SK-N-SH treated with all-trans-retinoic acid at 6 μM for 48 hours (cell line): ENCODE measurements around the gene CATSPER3.

Experiments used
- ATAC-seq: fragments of 200-7000 bp; cut with Tn5 transposase; 3 replicates; pipeline ENCODE4 v1.9.1; 2020; ENCODE audit warnings: mild to moderate bottlenecking, moderate library complexity
- ARNTL ChIP-seq: fragments of 450-650 bp; formaldehyde crosslinking; IDR thresholded peaks from 2 replicates; pipeline ENCODE4 v1.5.0; 2020; ENCODE audit warnings: low read depth, mild to moderate bottlenecking, moderate library complexity, borderline replicate concordance
- BACH2 ChIP-seq: fragments of 250-450 bp; sonication (Bioruptor Pico); IDR thresholded peaks from 2 replicates; pipeline ENCODE4 v1.9.0; 2021; ENCODE audit warnings: mild to moderate bottlenecking, borderline replicate concordance
- CSDC2 ChIP-seq: fragments of 250-450 bp; sonication (Bioruptor Pico); IDR thresholded peaks from 2 replicates; pipeline ENCODE4 v1.5.0; 2020; ENCODE audit warnings: mild to moderate bottlenecking, moderate library complexity
- ESRRG ChIP-seq: fragments of 250-450 bp; sonication (Bioruptor Pico); IDR thresholded peaks from 2 replicates; pipeline ENCODE4 v1.6.1; 2021; ENCODE audit warnings: mild to moderate bottlenecking
- GLIS3 ChIP-seq: fragments of 250-450 bp; sonication (Bioruptor Pico); IDR thresholded peaks from 2 replicates; pipeline ENCODE4 v1.5.0; 2020; ENCODE audit warnings: mild to moderate bottlenecking, moderate library complexity
- ISL1 ChIP-seq: fragments of 250-450 bp; sonication (Bioruptor Pico); IDR thresholded peaks from 2 replicates; pipeline ENCODE4 v2.1.2; 2022; ENCODE audit warnings: mild to moderate bottlenecking, moderate library complexity
- OSR1 ChIP-seq: fragments of 250-450 bp; sonication (Bioruptor Pico); IDR thresholded peaks from 2 replicates; pipeline ENCODE4 v1.8.0; 2022; ENCODE audit warnings: moderate library complexity, mild to moderate bottlenecking, inconsistent platforms
- PPARA ChIP-seq: fragments of 250-450 bp; sonication (Bioruptor Pico); IDR thresholded peaks from 2 replicates; pipeline ENCODE4 v1.5.0; 2020; ENCODE audit warnings: mild to moderate bottlenecking, borderline replicate concordance
- RARB ChIP-seq: fragments of 250-450 bp; sonication (Bioruptor Pico); IDR thresholded peaks from 2 replicates; pipeline ENCODE4 v1.8.0; 2021; ENCODE audit warnings: mild to moderate bottlenecking, moderate library complexity
- SNAI2 ChIP-seq: fragments of 250-450 bp; sonication (Bioruptor Pico); IDR thresholded peaks from 2 replicates; pipeline ENCODE4 v1.5.0; 2020; ENCODE audit warnings: mild to moderate bottlenecking, moderate library complexity
- TCF4 ChIP-seq: fragments of 250-450 bp; sonication (Bioruptor Pico); IDR thresholded peaks from 2 replicates; pipeline ENCODE4 v1.8.0; 2021; ENCODE audit warnings: mild to moderate bottlenecking, moderate library complexity, borderline replicate concordance
- TOX ChIP-seq: fragments of 250-450 bp; sonication (Bioruptor Pico); IDR thresholded peaks from 2 replicates; pipeline ENCODE4 v1.8.0; 2021; ENCODE audit warnings: mild to moderate bottlenecking, moderate library complexity, borderline replicate concordance
- ZC3H10 ChIP-seq: fragments of 250-450 bp; sonication (Bioruptor Pico); IDR thresholded peaks from 2 replicates; pipeline ENCODE4 v1.5.1; 2021; ENCODE audit warnings: mild to moderate bottlenecking, moderate library complexity
- ZFP3 ChIP-seq: fragments of 250-450 bp; sonication (Bioruptor Pico); IDR thresholded peaks from 2 replicates; pipeline ENCODE4 v1.5.0; 2020; ENCODE audit warnings: mild to moderate bottlenecking, moderate library complexity
- ZFP30 ChIP-seq: fragments of 450-650 bp; formaldehyde crosslinking; IDR thresholded peaks from 2 replicates; pipeline ENCODE4 v1.5.0; 2022; ENCODE audit warnings: mild to moderate bottlenecking, moderate library complexity
- ZNF565 ChIP-seq: fragments of 450-650 bp; formaldehyde crosslinking; conservative IDR thresholded peaks from 2 replicates; pipeline ENCODE4 v1.5.0; 2020; ENCODE audit warnings: low read depth, mild to moderate bottlenecking, moderate library complexity
- ZNF70 ChIP-seq: fragments of 450-650 bp; formaldehyde crosslinking; IDR thresholded peaks from 2 replicates; pipeline ENCODE4 v1.5.0; 2020; ENCODE audit warnings: mild to moderate bottlenecking, moderate library complexity
- ZNF8 ChIP-seq: fragments of 450-650 bp; formaldehyde crosslinking; IDR thresholded peaks from 2 replicates; pipeline ENCODE4 v1.5.0; 2020; ENCODE audit warnings: mild to moderate bottlenecking, moderate library complexity
- TF ChIP-seq, protein P1 (sequence below): fragments of 250-450 bp; sonication (Bioruptor Pico); IDR thresholded peaks from 2 replicates; pipeline ENCODE4 v1.5.0; 2020; ENCODE audit warnings: mild to moderate bottlenecking, moderate library complexity
- TF ChIP-seq, protein P2 (sequence below): fragments of 250-450 bp; sonication (Bioruptor Pico); IDR thresholded peaks from 2 replicates; pipeline ENCODE4 v1.5.1; 2021; ENCODE audit warnings: mild to moderate bottlenecking, moderate library complexity
- TF ChIP-seq, protein P3 (sequence below): fragments of 250-450 bp; sonication (Bioruptor Pico); IDR thresholded peaks from 2 replicates; pipeline ENCODE4 v1.8.0; 2021; ENCODE audit warnings: low read depth, mild to moderate bottlenecking, moderate library complexity, borderline replicate concordance
- TF ChIP-seq, protein P4 (sequence below): fragments of 250-450 bp; sonication (Bioruptor Pico); IDR thresholded peaks from 2 replicates; pipeline ENCODE4 v1.5.1; 2020; ENCODE audit warnings: low read depth, mild to moderate bottlenecking, moderate library complexity
- TF ChIP-seq, protein P5 (sequence below): fragments of 250-450 bp; sonication (Bioruptor Pico); IDR thresholded peaks from 2 replicates; pipeline ENCODE4 v1.8.0; 2020; ENCODE audit warnings: mild to moderate bottlenecking, moderate library complexity, borderline replicate concordance

The CATSPER3 gene

DNA sequence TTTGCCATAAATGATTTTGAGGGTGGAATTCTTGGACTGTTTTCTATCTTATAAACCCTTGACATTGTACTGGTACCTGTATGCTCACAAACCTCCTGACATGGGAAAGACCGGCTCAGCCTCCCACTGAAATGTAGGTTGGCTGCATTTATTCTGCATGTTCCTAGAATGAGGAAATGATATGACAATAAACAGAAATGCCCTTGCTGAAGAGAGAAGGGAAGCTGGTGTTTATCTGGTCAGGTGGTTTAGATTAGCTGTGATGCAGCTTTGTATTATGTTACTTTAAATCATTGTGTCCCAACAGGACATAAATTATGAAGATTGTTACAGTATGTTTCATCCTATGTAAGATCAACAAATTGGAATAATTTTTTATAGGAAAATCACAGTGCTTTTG is 23.1 kb upstream of the CATSPER3 start:
- no peak for TF ChIP-seq ZNF70
- TF ChIP-seq, protein P1, sequence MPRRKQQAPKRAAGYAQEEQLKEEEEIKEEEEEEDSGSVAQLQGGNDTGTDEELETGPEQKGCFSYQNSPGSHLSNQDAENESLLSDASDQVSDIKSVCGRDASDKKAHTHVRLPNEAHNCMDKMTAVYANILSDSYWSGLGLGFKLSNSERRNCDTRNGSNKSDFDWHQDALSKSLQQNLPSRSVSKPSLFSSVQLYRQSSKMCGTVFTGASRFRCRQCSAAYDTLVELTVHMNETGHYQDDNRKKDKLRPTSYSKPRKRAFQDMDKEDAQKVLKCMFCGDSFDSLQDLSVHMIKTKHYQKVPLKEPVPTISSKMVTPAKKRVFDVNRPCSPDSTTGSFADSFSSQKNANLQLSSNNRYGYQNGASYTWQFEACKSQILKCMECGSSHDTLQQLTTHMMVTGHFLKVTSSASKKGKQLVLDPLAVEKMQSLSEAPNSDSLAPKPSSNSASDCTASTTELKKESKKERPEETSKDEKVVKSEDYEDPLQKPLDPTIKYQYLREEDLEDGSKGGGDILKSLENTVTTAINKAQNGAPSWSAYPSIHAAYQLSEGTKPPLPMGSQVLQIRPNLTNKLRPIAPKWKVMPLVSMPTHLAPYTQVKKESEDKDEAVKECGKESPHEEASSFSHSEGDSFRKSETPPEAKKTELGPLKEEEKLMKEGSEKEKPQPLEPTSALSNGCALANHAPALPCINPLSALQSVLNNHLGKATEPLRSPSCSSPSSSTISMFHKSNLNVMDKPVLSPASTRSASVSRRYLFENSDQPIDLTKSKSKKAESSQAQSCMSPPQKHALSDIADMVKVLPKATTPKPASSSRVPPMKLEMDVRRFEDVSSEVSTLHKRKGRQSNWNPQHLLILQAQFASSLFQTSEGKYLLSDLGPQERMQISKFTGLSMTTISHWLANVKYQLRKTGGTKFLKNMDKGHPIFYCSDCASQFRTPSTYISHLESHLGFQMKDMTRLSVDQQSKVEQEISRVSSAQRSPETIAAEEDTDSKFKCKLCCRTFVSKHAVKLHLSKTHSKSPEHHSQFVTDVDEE (CRISPR knock-in tag), result 0 out of 2 replicates have a peak, but pooled peaks have one; percentile 55
- peak; percentile 38; the same call in 1 of the 2 replicates for TF ChIP-seq ISL1 (CRISPR knock-in tag)
- TF ChIP-seq, protein P2, sequence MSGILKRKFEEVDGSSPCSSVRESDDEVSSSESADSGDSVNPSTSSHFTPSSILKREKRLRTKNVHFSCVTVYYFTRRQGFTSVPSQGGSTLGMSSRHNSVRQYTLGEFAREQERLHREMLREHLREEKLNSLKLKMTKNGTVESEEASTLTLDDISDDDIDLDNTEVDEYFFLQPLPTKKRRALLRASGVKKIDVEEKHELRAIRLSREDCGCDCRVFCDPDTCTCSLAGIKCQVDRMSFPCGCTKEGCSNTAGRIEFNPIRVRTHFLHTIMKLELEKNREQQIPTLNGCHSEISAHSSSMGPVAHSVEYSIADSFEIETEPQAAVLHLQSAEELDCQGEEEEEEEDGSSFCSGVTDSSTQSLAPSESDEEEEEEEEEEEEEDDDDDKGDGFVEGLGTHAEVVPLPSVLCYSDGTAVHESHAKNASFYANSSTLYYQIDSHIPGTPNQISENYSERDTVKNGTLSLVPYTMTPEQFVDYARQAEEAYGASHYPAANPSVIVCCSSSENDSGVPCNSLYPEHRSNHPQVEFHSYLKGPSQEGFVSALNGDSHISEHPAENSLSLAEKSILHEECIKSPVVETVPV (CRISPR knock-in tag), result no peak
- TF ChIP-seq ZNF8 (CRISPR knock-in tag), result no peak
- no peak for TF ChIP-seq ZFP3 (CRISPR knock-in tag)
- TF ChIP-seq ESRRG (CRISPR knock-in tag), result no peak
- peak; percentile 76 for TF ChIP-seq TOX
- TF ChIP-seq OSR1, result no peak
- TF ChIP-seq TCF4 (CRISPR knock-in tag), result peak; percentile 78
- TF ChIP-seq, protein P3, sequence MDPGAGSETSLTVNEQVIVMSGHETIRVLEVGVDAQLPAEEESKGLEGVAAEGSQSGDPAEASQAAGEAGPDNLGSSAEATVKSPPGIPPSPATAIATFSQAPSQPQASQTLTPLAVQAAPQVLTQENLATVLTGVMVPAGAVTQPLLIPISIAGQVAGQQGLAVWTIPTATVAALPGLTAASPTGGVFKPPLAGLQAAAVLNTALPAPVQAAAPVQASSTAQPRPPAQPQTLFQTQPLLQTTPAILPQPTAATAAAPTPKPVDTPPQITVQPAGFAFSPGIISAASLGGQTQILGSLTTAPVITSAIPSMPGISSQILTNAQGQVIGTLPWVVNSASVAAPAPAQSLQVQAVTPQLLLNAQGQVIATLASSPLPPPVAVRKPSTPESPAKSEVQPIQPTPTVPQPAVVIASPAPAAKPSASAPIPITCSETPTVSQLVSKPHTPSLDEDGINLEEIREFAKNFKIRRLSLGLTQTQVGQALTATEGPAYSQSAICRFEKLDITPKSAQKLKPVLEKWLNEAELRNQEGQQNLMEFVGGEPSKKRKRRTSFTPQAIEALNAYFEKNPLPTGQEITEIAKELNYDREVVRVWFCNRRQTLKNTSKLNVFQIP (CRISPR knock-in tag), result no peak
- TF ChIP-seq, protein P4, sequence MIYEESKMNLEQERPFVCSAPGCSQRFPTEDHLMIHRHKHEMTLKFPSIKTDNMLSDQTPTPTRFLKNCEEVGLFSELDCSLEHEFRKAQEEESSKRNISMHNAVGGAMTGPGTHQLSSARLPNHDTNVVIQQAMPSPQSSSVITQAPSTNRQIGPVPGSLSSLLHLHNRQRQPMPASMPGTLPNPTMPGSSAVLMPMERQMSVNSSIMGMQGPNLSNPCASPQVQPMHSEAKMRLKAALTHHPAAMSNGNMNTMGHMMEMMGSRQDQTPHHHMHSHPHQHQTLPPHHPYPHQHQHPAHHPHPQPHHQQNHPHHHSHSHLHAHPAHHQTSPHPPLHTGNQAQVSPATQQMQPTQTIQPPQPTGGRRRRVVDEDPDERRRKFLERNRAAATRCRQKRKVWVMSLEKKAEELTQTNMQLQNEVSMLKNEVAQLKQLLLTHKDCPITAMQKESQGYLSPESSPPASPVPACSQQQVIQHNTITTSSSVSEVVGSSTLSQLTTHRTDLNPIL (CRISPR knock-in tag), result no peak
- TF ChIP-seq SNAI2, result no peak
- no peak for TF ChIP-seq ZNF565
- no peak for TF ChIP-seq CSDC2 (CRISPR knock-in tag)
- no peak for TF ChIP-seq PPARA (CRISPR knock-in tag)
- TF ChIP-seq ARNTL (CRISPR knock-in tag), result no peak
- no peak for TF ChIP-seq ZC3H10
- TF ChIP-seq, protein P5, sequence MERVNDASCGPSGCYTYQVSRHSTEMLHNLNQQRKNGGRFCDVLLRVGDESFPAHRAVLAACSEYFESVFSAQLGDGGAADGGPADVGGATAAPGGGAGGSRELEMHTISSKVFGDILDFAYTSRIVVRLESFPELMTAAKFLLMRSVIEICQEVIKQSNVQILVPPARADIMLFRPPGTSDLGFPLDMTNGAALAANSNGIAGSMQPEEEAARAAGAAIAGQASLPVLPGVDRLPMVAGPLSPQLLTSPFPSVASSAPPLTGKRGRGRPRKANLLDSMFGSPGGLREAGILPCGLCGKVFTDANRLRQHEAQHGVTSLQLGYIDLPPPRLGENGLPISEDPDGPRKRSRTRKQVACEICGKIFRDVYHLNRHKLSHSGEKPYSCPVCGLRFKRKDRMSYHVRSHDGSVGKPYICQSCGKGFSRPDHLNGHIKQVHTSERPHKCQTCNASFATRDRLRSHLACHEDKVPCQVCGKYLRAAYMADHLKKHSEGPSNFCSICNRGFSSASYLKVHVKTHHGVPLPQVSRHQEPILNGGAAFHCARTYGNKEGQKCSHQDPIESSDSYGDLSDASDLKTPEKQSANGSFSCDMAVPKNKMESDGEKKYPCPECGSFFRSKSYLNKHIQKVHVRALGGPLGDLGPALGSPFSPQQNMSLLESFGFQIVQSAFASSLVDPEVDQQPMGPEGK, result no peak
- no peak for TF ChIP-seq GLIS3
- TF ChIP-seq BACH2 (CRISPR knock-in tag), result no peak
- TF ChIP-seq ZFP30 (CRISPR knock-in tag), result no peak
- peak; percentile 45; the same call in 1 of the 2 replicates for TF ChIP-seq RARB (CRISPR knock-in tag)
- peak; percentile 89 for ATAC-seq

DNA sequence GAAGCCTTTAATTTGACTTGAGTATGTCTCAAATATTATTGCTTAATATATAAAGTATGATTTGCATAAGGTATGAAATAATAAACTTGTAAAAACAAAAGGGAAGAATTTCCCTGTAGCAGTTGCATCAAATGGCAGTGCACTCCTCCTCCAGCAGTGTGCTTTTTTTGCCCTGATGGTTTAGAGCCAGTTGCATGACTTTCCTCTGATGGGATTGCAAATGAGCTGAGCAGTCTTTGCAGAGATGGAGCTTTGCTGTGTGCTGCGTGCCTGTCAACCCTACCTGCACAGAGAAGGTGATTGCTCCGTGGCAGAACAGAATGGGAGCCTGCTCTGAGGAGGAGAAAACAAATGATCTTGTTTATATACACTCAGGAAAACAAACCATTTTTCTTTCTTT is 22.7 kb upstream of the CATSPER3 start:
- TF ChIP-seq TCF4 (CRISPR knock-in tag), result no peak
- no peak for TF ChIP-seq RARB (CRISPR knock-in tag)
- TF ChIP-seq OSR1, result no peak
- ATAC-seq, result peak; percentile 77

DNA sequence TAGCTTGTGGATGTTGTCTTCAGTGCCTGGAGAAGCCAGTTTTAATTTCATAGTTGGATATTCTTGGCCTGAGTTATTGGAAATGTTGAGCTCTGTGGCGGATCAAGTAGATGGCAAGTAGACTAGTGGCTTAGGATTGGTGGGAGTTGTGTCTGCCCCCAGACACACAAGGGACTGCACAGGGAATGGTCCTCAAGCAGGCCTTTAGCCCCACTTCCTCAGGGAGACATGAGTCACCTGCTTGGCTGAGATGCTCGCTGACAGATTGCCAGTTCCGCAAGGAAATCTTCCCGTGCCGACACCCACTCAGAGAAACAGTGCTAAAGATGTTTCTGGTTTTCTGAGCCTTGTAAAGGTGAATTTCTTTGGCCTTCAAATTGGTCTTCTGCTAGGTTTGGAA is 18.8 kb upstream of the CATSPER3 start:
- TF ChIP-seq ZNF70, result no peak
- TF ChIP-seq PPARA (CRISPR knock-in tag), result no peak
- TF ChIP-seq TOX, result no peak
- TF ChIP-seq ZC3H10, result no peak
- no peak for TF ChIP-seq ZFP30 (CRISPR knock-in tag)
- peak; percentile 12; the same call in 1 of the 3 replicates for ATAC-seq
